GM23338 (cell line): ENCODE results near the gene R3HDM1.

ENCODE experiments used
- EZH2 ChIP-seq: fragments of 200-600 bp; sonication (generic); IDR thresholded peaks from one replicate; pipeline ENCODE4 v1.8.0; 2017; ENCODE audit warnings: antibody characterized with exemption, mild to moderate bottlenecking, low read depth; ENCODE audit not compliant: unreplicated experiment
- POLR2AphosphoS5 ChIP-seq: IDR thresholded peaks from 2 replicates; pipeline ENCODE4 v1.6.1; 2016; ENCODE audit warnings: antibody characterized with exemption, low read depth
- TF ChIP-seq, protein P1 (sequence below), 2 experiments: fragments of 200-600 bp in 1 of 2; sonication (generic) in 1 of 2; conservative IDR thresholded peaks; 2 replicates each; pipeline versions ENCODE4 v1.5.1 to v1.6.1; 2016 to 2017; ENCODE audit warnings: antibody characterized with exemption in 2 of 2, low read depth in 2 of 2, mild to moderate bottlenecking in 2 of 2, moderate library complexity in 1 of 2

DNA sequence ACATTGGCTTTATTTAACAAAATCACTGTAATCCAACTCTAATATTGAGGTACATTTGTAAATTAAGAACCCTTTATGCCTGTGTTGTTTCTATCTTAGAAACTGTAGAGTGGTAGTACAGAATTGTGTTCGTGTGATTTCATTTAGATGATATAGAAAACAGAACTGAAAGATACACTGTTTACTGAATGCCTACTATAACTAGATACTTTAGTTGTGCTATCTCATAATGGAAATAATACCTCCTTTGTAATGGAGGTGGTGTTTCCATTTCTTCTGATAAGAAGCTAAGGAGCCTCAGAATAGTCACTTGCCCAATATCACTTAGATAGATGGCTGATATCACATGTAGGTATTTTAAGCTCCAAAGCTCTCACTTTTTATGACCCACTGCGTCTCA is 147.8 kb downstream of the R3HDM1 start:
- TF ChIP-seq EZH2 (no peak), POLR2AphosphoS5 (no peak)
- TF ChIP-seq, protein P1, sequence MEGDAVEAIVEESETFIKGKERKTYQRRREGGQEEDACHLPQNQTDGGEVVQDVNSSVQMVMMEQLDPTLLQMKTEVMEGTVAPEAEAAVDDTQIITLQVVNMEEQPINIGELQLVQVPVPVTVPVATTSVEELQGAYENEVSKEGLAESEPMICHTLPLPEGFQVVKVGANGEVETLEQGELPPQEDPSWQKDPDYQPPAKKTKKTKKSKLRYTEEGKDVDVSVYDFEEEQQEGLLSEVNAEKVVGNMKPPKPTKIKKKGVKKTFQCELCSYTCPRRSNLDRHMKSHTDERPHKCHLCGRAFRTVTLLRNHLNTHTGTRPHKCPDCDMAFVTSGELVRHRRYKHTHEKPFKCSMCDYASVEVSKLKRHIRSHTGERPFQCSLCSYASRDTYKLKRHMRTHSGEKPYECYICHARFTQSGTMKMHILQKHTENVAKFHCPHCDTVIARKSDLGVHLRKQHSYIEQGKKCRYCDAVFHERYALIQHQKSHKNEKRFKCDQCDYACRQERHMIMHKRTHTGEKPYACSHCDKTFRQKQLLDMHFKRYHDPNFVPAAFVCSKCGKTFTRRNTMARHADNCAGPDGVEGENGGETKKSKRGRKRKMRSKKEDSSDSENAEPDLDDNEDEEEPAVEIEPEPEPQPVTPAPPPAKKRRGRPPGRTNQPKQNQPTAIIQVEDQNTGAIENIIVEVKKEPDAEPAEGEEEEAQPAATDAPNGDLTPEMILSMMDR (conservative IDR thresholded peaks at IDR 0.05; ENCODE audit: low read depth in 2 of 2): no peak
